H1 (cell line): Measurements from ENCODE around the gene NFAT5. TPM values are rescaled to one million over a fixed set of nuclear protein-coding genes. Genes with fewer than 3 reads are reported as not detected.

ENCODE experiments used
- CTCF ChIA-PET: fragments of 300-600 bp; sonication (Branson Sonifier 250); formaldehyde crosslinking; loops from one replicate; lab custom pipeline; 2021; ENCODE audit not compliant: partially characterized antibody; lab: Charles Lee
- POLR2A ChIA-PET: fragments of 300-600 bp; sonication (Branson Sonifier 250); formaldehyde crosslinking; loops from one replicate; lab custom pipeline; 2021; ENCODE audit warnings: inconsistent platforms; ENCODE audit not compliant: partially characterized antibody; lab: Charles Lee
- DNase-seq, 2 experiments: peaks; one replicate each; pipeline versions ENCODE4 v3.0.0 to v3.0.0-alpha.2; 2010 to 2022; ENCODE audit warnings: low spot score in 2 of 2, low read depth in 1 of 2, mixed read lengths in 1 of 2
- FAIRE-seq: peaks from 2 replicates; lab custom pipeline; 2011; peaks lifted over from hg19 to GRCh38; lab: Jason Lieb, UNC
- H2AFZ ChIP-seq: 2 replicates; pipeline ENCODE4 v1.8.1; 2012; ENCODE audit warnings: low read length, inconsistent platforms
- H2AK5ac ChIP-seq: 2 replicates; pipeline ENCODE4 v1.6.1; 2013; ENCODE audit warnings: low read depth, low read length
- H2BK120ac ChIP-seq: replicated peaks from 2 replicates; pipeline ENCODE3; 2013; ENCODE audit warnings: low read depth, low read length, inconsistent platforms
- H2BK12ac ChIP-seq: 2 replicates; pipeline ENCODE4 v1.6.1; 2013; ENCODE audit warnings: low read depth, low read length
- H2BK15ac ChIP-seq: 2 replicates; pipeline ENCODE4 v1.6.1; 2013; ENCODE audit warnings: low read length
- H2BK20ac ChIP-seq: 2 replicates; pipeline ENCODE4 v1.6.1; 2013; ENCODE audit warnings: low read length
- H2BK5ac ChIP-seq: 2 replicates; pipeline ENCODE4 v1.6.1; 2013; ENCODE audit warnings: low read depth, low read length
- H3K14ac ChIP-seq: 2 replicates; pipeline ENCODE4 v1.6.1; 2013; ENCODE audit warnings: inconsistent platforms; ENCODE audit not compliant: insufficient read length
- H3K18ac ChIP-seq: 2 replicates; pipeline ENCODE4 v1.6.1; 2013; ENCODE audit warnings: low read length; ENCODE audit errors: extremely low read depth
- H3K23ac ChIP-seq: 2 replicates; pipeline ENCODE4 v1.6.1; 2013; ENCODE audit warnings: inconsistent platforms; ENCODE audit not compliant: insufficient read length
- H3K23me2 ChIP-seq: 2 replicates; pipeline ENCODE4 v1.6.1; 2013; ENCODE audit warnings: low read depth, low read length
- H3K27ac ChIP-seq: 2 replicates; pipeline ENCODE4 v1.6.1; 2011; ENCODE audit warnings: low read depth, low read length, inconsistent platforms
- H3K27me3 ChIP-seq, 4 experiments: replicated peaks in 1 of 4; 1 replicate in 1 of 4; 2 replicates in 3 of 4; pipeline versions ENCODE4 v1.6.1 to v1.8.1; 2011 to 2013; ENCODE audit warnings: low read length in 3 of 4, mild to moderate bottlenecking in 3 of 4, inconsistent platforms in 2 of 4, mixed read lengths in 2 of 4, moderate library complexity in 1 of 4; ENCODE audit not compliant: control insufficient read depth in 3 of 4, insufficient read depth in 3 of 4; ENCODE audit errors: extremely low read depth in 1 of 4
- H3K36me3 ChIP-seq, 4 experiments: 2 replicates each; pipeline versions ENCODE4 v1.6.1 to v1.8.1; 2011 to 2013; ENCODE audit warnings: mild to moderate bottlenecking in 4 of 4, low read length in 3 of 4, moderate library complexity in 2 of 4, control low read depth in 1 of 4, inconsistent platforms in 1 of 4; ENCODE audit not compliant: insufficient read depth in 4 of 4, control insufficient read depth in 2 of 4
- H3K4ac ChIP-seq: replicated peaks from 2 replicates; pipeline ENCODE3; 2013; ENCODE audit warnings: low read length, low read depth, mixed read lengths, inconsistent platforms; ENCODE audit not compliant: insufficient read length
- H3K4me1 ChIP-seq, 4 experiments: replicated peaks in 1 of 4; 1 replicate in 1 of 4; 2 replicates in 3 of 4; pipeline versions ENCODE4 v1.6.1 to v1.8.1; 2011 to 2013; ENCODE audit warnings: low read length in 3 of 4, inconsistent platforms in 2 of 4, mixed read lengths in 1 of 4; ENCODE audit not compliant: insufficient read depth in 4 of 4, control insufficient read depth in 3 of 4
- H3K4me2 ChIP-seq, 2 experiments: 2 replicates each; pipeline versions ENCODE4 v1.6.1 to v1.8.1; 2011 to 2013; ENCODE audit warnings: low read depth in 2 of 2, low read length in 2 of 2, control low read depth in 1 of 2, inconsistent platforms in 1 of 2, mild to moderate bottlenecking in 1 of 2; ENCODE audit not compliant: insufficient read depth in 1 of 2
- H3K4me3 ChIP-seq, 4 experiments: fragments of 200-600, 300-600 bp in 1 of 4; sonication (generic), shearing (Covaris generic), sonication (Bioruptor Twin) in 1 of 4; 2 replicates each; pipeline versions ENCODE4 v1.5.1 to v1.8.1; 2011 to 2016; ENCODE audit warnings: low read length in 4 of 4, low read depth in 3 of 4, control low read depth in 2 of 4, inconsistent platforms in 2 of 4, mild to moderate bottlenecking in 2 of 4, mixed read lengths in 1 of 4, moderate library complexity in 1 of 4; ENCODE audit not compliant: insufficient read depth in 2 of 4; ENCODE audit errors: extremely low read depth in 1 of 4
- H3K56ac ChIP-seq: replicated peaks from 2 replicates; pipeline ENCODE3; 2013; ENCODE audit warnings: low read depth, mild to moderate bottlenecking, mixed read lengths, low read length, inconsistent platforms; ENCODE audit not compliant: insufficient read length
- H3K79me1 ChIP-seq: 2 replicates; pipeline ENCODE4 v1.6.1; 2013; ENCODE audit warnings: low read depth, low read length, control low read depth
- H3K79me2 ChIP-seq, 2 experiments: 2 replicates each; pipeline versions ENCODE4 v1.6.1 to v1.8.1; 2012 to 2013; ENCODE audit warnings: low read length in 2 of 2, mild to moderate bottlenecking in 2 of 2, inconsistent platforms in 1 of 2; ENCODE audit not compliant: insufficient read depth in 2 of 2, control insufficient read depth in 1 of 2
- H3K9ac ChIP-seq, 4 experiments: replicated peaks in 1 of 4; 1 replicate in 1 of 4; 2 replicates in 3 of 4; pipeline versions ENCODE4 v1.6.1 to v1.8.1; 2011 to 2013; ENCODE audit warnings: low read depth in 3 of 4, low read length in 3 of 4, control low read depth in 2 of 4, mild to moderate bottlenecking in 2 of 4, moderate library complexity in 2 of 4, inconsistent platforms in 1 of 4; ENCODE audit errors: extremely low read depth in 1 of 4
- H3K9me3 ChIP-seq, 2 experiments: 2 replicates each; pipeline versions ENCODE4 v1.6.1 to v1.8.1; 2012 to 2013; ENCODE audit warnings: mild to moderate bottlenecking in 2 of 2, moderate library complexity in 2 of 2, control low read depth in 1 of 2, inconsistent platforms in 1 of 2, low read depth in 1 of 2, low read length in 1 of 2, mixed read lengths in 1 of 2; ENCODE audit not compliant: insufficient read depth in 2 of 2
- H4K20me1 ChIP-seq, 2 experiments: replicated peaks in 1 of 2; 2 replicates each; pipeline versions ENCODE3 to v1.8.1; 2011 to 2013; ENCODE audit warnings: inconsistent platforms in 2 of 2, low read length in 2 of 2, mild to moderate bottlenecking in 1 of 2; ENCODE audit not compliant: insufficient read depth in 2 of 2, control insufficient read depth in 1 of 2
- H4K5ac ChIP-seq: 2 replicates; pipeline ENCODE4 v1.6.1; 2013; ENCODE audit warnings: low read length, low read depth, mixed read lengths, inconsistent platforms; ENCODE audit not compliant: insufficient read length
- H4K8ac ChIP-seq: 2 replicates; pipeline ENCODE4 v1.8.0; 2013; ENCODE audit warnings: mild to moderate bottlenecking, moderate library complexity, low read length, inconsistent platforms; ENCODE audit not compliant: insufficient read depth; ENCODE audit errors: extremely low read depth
- H4K91ac ChIP-seq: replicated peaks from 2 replicates; pipeline ENCODE3; 2013; ENCODE audit warnings: low read length, mixed read lengths, inconsistent platforms; ENCODE audit not compliant: insufficient read length
- ASH2L ChIP-seq: fragments of 200-600, 300-600 bp; sonication (generic); IDR thresholded peaks from one replicate; pipeline ENCODE4 v1.7.1; 2017; ENCODE audit warnings: low read length
- BCL11A ChIP-seq, 2 experiments: IDR thresholded peaks; one replicate each; pipeline ENCODE4 v1.6.1; 2011; ENCODE audit warnings: low read depth in 2 of 2, low read length in 2 of 2, mild to moderate bottlenecking in 2 of 2
- CREB1 ChIP-seq: IDR thresholded peaks from 2 replicates; pipeline ENCODE4 v1.6.1; 2012; ENCODE audit warnings: inconsistent platforms
- E2F6 ChIP-seq: IDR thresholded peaks from 2 replicates; pipeline ENCODE4 v1.6.1; 2012; ENCODE audit warnings: inconsistent platforms
- MAX ChIP-seq: IDR thresholded peaks from 2 replicates; pipeline ENCODE4 v1.6.1; 2012; ENCODE audit warnings: inconsistent platforms
- TAF1 ChIP-seq: IDR thresholded peaks from 2 replicates; pipeline ENCODE4 v1.6.1; 2011; ENCODE audit warnings: mild to moderate bottlenecking, low read depth, low read length
- TAF7 ChIP-seq: optimal IDR thresholded peaks from 2 replicates; pipeline ENCODE3; 2011; ENCODE audit warnings: low read depth, mild to moderate bottlenecking, inconsistent platforms, low read length, moderate library complexity, borderline replicate concordance
- USF2 ChIP-seq: IDR thresholded peaks from 2 replicates; pipeline ENCODE4 v1.6.1; 2011; ENCODE audit warnings: low read length, improper control_type of control experiment
- WGBS, 2 experiments: shearing (Covaris generic) in 1 of 2; methylation state at CpG; one replicate each; pipeline versions ENCODE4 v1.1.6 to v1.1.7; 2013 to 2015; ENCODE audit warnings: low lambda C conversion rate in 2 of 2, mixed read lengths in 2 of 2, inconsistent platforms in 1 of 2, low coverage in 1 of 2, missing lambda C conversion rate in 1 of 2; ENCODE audit not compliant: insufficient replicate concordance in 2 of 2, insufficient coverage in 1 of 2, insufficient read length in 1 of 2; ENCODE audit errors: extremely low coverage in 1 of 2, missing lambda C conversion rate in 1 of 2; 5-methylcytosine and 5-hydroxymethylcytosine counted together
- polyA plus RNA-seq, 7 experiments: library from polyadenylated mRNA; depleted of rRNA in 3 of 7; stranded (reverse) in 5 of 7; unstranded in 2 of 7; fragments of >200 nt in 5 of 7; fragments of 200-250 nt in 2 of 7; gene quantifications; 1 replicate in 5 of 7; 2 replicates in 1 of 7; 4 replicates in 1 of 7; pipeline versions ENCODE4 v1.2.1 to v1.2.3, GENCODE V29; 2011 to 2013; ENCODE audit warnings: missing spikeins in 2 of 7, mixed read lengths in 2 of 7
- total RNA-seq: library from RNA; stranded (reverse); fragmentation: NEBNext Ultra II Directional; extraction: Animal tissue kit (Norgen Biotek cat#: 25700); gene quantifications from 2 replicates; pipeline ENCODE4 v1.2.1, GENCODE V29; 2021

NFAT5 gene
- total and polyA plus RNA-seq, 2 of the 8 experiments (the other 6 are each of a cell fraction or from before 2014, with no cell fraction given) = 8.9 to 29.0 TPM

GRCh38 chr16:69724981-69725479, 159.3 kb downstream of the NFAT5 start:
- no peak overlapping the region for H3K56ac ChIP-seq
- no peak overlapping the region for H2AK5ac ChIP-seq
- H3K4me3 ChIP-seq = no peak overlapping the region
- no peaks in the 10 kb centered on the region for H3K36me3 ChIP-seq
- no peaks in the 10 kb centered on the region for H3K79me2 ChIP-seq
- TF ChIP-seq E2F6 (no peak), TAF7 (no peak), BCL11A (IDR thresholded peaks at IDR 0.05; ENCODE audit: low read depth in 2 of 2, low read length in 2 of 2) (no peak), USF2 (no peak), CREB1 (no peak), ASH2L (no peak), MAX (no peak), TAF1 (no peak)
- H3K18ac ChIP-seq = no peak overlapping the region
- H2BK120ac ChIP-seq = no peak overlapping the region
- H4K8ac ChIP-seq = no peak overlapping the region
- no peak overlapping the region for H3K23ac ChIP-seq
- WGBS, 2 experiments = 67% methylated on average over 6 of the region's 6 CpGs; no CpG with 5 or more reads in 1 of the 2 experiments
- H4K5ac ChIP-seq = no peak overlapping the region
- H3K4me1 ChIP-seq = peaks cover 3 to 7% (median 6%) of the 10 kb centered on the region in 4 experiments; a peak in 6 of 7 replicates
- DNase-seq (no peak), FAIRE-seq (no peak)
- peak overlapping the region; percentile 22 for H4K91ac ChIP-seq
- no peak overlapping the region for H3K9ac ChIP-seq
- H3K79me1 ChIP-seq = 0 out of 2 replicates have a peak, but pooled peaks cover 2% of the 10 kb centered on the region
- no peaks in the 10 kb centered on the region for H4K20me1 ChIP-seq
- no peaks in the 10 kb centered on the region for H3K9me3 ChIP-seq
- H3K27me3 ChIP-seq = no peaks in the 10 kb centered on the region
- ChIA-PET CTCF (interaction anchor here (0.6 to 13.1 kb wide), 8 partner anchors 11 to 852 kb away, joined by 3 to 88 read pairs (median 4); partner anchors contain the start of gene NOB1), POLR2A (interaction anchor here (0.5 to 9.9 kb wide), 11 partner anchors 10 to 744 kb away, joined by 3 to 83 read pairs (median 8); partner anchors contain the start of genes NOB1, TERF2 and WWP2)
- H2BK20ac ChIP-seq = no peak overlapping the region
- peaks cover 8% of the 10 kb centered on the region; the same call in 1 of the 2 replicates for H3K23me2 ChIP-seq
- no peak overlapping the region for H2BK15ac ChIP-seq
- no peak overlapping the region for H3K27ac ChIP-seq
- no peak overlapping the region; the same call in 1 of the 2 replicates for H2BK12ac ChIP-seq
- no peak overlapping the region for H2BK5ac ChIP-seq
- H3K14ac ChIP-seq = no peak overlapping the region
- no peak overlapping the region for H2AFZ ChIP-seq
- H3K4me2 ChIP-seq = peak overlapping the region in 1 of 2 experiments; percentile 86; a peak in 2 of 4 replicates
- H3K4ac ChIP-seq = no peak overlapping the region
